Measurements from ENCODE around the gene KIR2DL3.
"Not testable (repeated sequence)": the region's sequence is repeated elsewhere in the genome, so short reads cannot be mapped to it uniquely, and the experiment has no call there.

Gene KIR2DL3

DNA sequence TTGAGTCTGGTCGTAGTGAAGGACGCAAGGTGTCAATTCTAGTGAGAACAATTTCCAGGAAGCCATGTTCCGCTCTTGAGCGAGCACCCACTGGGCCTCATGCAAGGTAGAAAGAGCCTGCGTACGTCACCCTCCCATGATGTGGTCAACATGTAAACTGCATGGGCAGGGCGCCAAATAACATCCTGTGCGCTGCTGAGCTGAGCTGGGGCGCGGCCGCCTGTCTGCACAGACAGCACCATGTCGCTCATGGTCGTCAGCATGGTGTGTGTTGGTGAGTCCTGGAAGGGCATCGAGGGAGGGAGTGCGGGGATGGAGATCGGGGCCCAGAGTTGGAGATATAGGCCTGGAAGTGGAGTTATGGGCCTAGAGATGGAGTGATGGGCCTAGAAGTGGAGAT, at the start of gene KIR2DL3:
TSS of gene KIR2DL3 (plus strand) at position 208 of the 400 bp plus-strand sequence. CDS start at position 241, 33 bp downstream.
- not testable (repeated sequence) for DNase-seq

DNA sequence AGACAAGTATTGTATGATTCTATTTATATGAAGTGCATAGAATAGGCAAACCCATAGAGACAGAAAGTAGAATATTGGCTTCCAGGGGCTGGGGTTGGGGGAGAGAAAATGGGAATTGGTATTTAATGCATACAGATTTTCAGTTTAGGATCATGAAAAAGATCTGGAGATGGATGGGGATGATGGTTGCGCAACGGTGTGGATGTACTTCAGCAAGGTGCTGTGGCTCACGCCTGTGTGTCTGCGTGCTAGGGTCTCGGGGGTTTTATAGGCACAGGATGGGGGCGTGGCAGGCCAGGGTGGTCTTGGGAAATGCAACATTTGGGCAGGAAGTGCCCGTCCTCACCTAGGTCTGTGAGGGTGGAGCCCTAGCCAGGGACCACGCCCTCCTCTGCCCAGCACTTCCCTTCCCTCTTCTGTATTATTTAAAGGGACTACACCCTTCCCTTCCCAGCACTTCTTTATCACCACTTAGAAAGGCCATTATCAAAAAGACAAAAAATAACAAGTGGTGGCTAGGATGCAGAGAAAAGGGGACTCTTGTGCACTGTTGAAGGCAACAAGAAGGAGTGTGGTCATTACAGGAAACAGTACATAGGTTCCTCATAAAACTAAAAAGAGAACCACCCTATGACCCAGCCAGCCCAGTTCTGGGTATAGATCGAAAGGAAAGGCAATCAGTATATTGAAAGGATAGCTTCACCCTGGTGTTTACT, 46.6 kb upstream of the KIR2DL3 start:
- DNase-seq: no peak

DNA sequence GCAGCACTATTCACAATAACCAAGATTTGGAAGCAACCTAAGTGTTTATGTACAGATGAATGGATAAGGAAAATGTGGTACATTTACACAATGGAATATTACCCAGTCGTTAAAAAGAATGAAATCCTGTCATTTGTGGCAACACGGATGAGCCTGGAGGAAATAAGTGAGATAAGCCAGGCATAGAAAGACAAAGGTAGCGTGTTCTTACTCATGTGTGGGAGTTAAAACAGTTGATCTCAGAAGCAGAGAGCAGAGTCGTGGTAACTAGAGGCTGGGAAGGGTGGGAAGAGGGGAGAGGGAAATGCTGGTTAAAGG, 46.1 kb upstream of the KIR2DL3 start:
- DNase-seq: no peak

DNA sequence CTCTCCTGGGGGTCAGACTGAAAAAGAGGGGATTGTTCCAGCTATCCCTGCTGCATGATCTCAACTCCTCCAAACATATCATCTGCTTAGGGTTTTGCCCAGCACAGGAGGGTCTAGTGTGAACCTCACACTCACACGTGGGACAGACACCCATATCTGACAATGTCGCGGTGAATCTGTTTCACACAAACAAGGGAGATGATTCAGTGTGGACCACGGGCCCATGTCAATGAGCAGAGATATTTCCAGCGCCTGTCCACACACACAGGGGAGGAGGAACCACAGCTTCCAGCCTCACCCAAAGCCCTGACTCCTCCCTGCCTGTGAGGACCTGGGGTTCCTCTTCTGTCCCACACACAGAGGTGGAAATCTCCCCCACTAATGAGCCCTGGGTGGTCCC, 43.7 kb upstream of the KIR2DL3 start:
- DNase-seq: no peak

DNA sequence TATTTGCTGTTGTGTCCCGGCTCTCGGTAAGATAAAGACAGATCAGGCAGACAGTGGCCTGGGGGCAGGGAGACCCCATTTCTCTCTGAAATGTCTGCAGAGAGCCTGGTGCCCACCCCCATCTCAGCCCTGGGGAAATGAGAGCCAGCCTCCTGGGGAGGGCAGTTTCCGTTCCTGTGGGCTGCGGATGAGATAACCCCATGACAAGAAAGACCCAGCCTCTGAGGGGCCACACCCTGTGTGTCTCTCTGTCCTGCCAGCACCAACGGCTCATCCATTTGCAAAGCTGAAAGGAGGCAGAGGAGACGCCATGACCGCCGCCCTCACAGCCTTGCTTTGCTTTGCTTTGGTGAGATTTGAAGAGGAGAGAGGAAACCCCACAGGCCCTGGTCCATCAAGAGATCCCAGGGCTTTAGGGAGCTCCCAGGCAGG, 42.2 kb upstream of the KIR2DL3 start:
- DNase-seq: peak; percentile 26

DNA sequence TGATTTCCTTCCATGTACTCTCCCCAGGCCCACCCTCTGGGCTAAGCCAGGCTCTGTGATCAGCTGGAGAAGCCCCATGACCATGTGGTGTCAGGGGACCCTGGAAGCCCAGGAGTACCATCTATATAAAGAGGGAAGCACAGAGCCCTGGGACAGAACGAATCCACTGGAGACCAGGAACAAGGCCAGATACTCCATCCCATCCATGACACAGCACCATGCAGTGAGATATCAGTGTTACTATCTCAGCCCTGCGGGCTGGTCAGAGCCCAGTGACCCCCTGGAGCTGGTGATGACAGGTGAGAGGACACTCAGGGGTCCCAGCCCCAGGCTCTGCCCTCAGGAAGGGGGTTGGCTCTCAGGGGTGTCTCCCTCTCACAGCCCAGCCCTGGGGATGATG, 41.5 kb upstream of the KIR2DL3 start:
- DNase-seq: no peak

DNA sequence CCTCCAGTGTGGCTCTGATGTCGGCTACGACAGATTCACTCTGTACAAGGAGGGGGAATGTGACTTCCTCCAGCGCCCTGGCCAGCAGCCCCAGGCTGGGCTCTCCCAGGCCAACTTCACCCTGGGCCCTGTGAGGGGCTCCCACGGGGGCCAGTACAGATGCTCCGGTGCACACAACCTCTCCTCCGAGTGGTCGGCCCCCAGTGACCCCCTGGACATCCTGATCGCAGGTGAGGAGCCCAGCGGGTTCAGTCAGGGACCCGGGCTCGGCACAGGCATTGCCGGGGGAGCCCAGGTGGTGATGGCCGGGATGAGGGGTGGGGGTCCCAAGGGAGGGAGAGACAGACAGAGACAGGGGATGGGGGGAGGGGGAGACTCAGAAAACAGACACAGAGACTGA, 40.6 kb upstream of the KIR2DL3 start:
- not testable (repeated sequence) for DNase-seq

DNA sequence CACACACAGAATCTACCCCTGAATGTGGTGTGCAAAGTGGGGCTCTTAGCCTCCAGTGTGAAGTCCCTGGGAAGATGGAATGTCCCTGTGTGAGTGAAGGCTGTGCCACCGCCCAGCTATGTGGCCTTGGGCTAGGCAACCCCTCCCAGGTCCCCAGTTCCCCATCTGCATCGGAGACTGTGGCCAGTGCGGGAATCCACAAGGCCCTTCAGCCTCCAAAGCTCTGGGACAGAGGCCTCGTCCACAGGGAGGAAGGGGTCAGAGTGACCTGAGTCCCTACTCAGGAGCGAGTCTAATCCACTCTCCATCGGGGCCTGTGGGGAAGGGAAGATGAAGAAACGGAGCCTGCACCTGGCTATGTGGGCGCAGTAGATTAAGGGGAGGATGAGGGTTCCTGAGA, 33.4 kb upstream of the KIR2DL3 start:
- DNase-seq: no peak

DNA sequence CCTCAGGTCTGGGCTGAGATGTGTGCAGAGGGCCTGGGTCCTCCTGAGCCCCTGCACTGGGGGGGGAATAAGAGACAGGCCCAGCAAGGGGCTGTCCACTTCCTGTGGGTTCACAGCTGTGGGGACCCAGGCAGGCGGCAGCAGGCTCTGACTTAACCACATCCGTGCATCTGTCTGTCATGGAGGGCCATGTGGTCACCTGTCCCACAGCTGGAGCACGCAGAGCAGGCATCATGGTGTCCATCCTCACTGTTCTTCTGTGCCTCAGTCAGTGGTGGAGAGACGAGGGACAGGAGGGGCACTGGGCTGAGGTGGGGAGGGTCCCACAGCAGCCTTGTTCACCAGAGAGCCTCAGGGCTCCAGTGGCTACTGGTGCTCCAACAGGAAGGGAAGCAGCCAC, 30.4 kb upstream of the KIR2DL3 start:
- DNase-seq: no peak

DNA sequence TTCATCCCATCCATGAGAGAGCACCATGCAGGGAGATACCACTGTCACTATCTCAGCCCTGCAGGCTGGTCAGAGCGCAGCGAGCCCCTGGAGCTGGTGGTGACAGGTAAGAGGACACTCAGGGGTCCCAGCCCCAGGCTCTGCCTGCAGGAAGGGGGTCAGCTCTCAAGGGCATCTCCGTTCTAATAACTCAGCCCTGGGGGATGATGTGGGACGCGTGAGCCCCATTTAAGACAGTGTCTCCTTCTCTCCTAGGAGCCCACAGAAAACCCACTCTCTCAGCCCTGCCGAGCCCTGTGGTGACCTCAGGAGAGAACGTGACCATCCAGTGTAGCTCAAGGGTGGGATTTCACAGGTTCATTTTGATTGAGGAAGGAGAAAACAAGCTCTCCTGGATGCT, 29.5 kb upstream of the KIR2DL3 start:
- DNase-seq: no peak

DNA sequence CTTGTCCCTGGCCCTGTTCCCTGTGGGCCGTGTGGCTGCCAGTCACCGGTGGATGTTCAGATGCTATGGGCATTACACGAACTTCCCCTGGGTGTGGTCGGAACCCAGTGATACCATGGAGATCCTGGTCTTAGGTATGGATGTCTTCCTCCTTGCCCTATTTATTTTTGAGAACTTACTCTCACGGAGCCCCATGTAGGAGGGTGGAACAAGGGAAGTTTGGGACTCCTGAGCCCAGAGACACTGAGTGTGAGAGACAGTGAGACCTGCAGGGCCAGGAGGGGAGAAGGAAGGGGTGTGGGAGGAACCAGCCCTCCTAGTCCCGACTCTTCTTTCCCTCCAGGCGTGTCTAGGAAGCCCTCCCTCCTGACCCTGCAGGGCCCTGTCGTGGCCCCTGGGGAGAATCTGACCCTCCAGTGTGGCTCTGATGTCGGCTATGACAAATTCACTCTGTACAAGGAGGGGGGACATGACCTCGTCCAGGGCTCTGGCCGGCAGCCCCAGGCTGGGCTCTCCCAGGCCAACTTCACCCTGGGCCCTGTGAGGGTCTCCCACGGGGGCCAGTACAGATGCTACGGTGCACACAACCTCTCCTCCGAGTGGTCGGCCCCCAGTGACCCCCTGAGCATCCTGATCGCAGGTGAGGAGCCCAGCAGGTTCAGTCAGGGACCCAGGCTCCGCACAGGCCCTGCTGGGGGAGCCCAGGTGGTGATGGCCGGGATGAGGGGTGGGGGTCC, 28.9 kb upstream of the KIR2DL3 start:
- no peak for DNase-seq

DNA sequence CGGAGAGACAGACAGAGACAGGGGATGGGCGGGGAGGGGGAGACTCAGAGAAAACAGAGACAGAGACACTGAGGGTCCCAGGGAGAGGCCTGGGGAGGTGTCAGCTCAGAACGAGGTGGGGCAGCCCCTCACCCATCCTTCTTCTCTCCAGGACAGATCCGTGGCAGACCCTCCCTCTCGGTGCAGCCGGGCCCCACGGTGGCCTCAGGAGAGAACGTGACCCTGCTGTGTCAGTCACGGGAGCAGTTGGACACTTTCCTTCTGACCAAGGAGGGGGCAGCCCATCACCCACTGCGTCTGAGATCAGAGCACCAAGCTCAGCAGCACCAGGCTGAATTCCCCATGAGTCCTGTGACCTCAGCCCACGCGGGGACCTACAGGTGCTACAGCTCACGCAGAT, 28.4 kb upstream of the KIR2DL3 start:
- not testable (repeated sequence) for DNase-seq

DNA sequence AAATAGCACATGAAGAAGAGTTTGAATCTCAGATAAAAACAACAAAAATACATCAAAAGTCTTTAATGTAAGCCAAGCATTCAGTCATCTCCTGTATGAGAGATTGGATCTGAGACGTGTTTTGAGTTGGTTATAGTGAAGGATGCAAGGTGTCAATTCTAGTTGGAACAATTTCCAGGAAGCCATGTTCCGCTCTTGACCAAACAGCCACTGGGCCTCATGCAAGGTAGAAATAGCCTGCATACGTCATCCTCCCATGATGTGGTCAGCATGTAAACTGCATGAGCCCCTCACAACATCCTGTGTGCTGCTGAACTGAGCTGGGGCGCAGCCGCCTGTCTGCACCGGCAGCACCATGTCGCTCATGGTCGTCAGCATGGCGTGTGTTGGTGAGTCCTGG, 14.2 kb upstream of the KIR2DL3 start, which contains the start of gene KIR3DL3:
TSS of gene KIR3DL3 (plus strand) at position 301 of the 400 bp plus-strand sequence. CDS start at position 356, 55 bp downstream.
- no peak for DNase-seq

DNA sequence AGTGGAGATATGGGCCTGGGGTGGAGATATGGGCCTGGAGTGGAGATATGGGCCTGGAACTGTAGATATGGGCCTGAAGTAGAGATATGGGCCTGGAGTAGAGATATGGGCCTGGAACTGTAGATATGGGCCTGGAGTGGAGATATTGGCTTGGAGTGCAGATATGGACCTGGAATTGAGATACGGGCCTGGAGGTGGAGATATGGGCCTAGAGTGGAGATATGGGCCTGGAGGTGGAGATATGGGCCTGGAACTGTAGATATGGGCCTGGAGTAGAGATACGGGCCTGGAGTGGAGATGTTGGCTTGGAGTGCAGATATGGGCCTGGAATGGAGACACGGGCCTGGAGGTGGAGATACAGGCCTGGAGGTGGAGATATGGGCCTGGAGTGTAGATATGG, 13.7 kb upstream of the KIR2DL3 start:
- DNase-seq: no peak

DNA sequence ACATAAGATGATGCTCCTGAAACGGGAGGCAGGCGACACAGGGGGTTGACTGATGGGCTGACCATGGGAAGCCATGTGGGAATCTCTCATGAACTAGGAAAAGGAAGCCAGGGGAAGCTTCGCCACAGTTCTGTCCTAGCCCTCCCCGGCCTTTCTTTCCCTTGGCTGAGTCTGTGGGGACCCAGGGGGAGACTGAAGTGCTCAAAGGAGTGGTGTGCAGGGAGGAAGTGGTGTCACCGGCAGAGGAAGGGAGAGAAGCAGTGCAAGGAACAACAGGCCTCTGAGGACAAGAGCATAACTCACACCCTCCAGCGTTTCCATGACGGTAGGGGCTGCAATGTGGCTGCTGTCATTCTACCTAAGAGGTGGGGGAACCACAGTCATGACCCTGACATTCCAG, 13.0 kb upstream of the KIR2DL3 start:
- DNase-seq: no peak

DNA sequence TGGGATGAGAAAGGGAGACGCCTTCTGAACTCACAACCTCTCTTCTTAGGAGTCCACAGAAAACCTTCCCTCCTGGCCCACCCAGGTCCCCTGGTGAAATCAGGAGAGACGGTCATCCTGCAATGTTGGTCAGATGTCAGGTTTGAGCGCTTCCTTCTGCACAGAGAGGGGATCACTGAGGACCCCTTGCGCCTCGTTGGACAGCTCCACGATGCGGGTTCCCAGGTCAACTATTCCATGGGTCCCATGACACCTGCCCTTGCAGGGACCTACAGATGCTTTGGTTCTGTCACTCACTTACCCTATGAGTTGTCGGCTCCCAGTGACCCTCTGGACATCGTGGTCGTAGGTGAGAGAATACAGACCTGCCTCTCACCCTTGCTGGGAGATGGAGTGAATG, 10.8 kb upstream of the KIR2DL3 start:
- DNase-seq: no peak

DNA sequence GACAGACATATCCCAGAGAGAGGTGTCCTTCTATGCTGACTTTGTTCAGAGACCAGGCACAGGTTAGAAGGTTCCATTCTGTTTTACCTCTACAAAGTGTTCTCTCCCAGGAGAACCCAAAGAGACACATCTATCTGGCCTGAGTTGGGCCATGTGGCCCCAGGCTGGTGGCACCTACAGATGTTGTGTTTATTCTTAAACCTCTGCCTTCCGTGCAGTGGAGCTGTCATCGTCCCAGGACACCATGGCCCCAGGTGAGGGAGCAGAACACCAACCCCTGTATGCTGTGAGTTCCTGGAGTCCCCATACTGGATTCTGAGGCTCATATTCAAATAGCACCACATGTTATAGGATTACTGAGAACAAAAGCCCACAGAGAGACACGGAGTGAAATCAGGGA, 10.1 kb upstream of the KIR2DL3 start:
- no peak for DNase-seq

DNA sequence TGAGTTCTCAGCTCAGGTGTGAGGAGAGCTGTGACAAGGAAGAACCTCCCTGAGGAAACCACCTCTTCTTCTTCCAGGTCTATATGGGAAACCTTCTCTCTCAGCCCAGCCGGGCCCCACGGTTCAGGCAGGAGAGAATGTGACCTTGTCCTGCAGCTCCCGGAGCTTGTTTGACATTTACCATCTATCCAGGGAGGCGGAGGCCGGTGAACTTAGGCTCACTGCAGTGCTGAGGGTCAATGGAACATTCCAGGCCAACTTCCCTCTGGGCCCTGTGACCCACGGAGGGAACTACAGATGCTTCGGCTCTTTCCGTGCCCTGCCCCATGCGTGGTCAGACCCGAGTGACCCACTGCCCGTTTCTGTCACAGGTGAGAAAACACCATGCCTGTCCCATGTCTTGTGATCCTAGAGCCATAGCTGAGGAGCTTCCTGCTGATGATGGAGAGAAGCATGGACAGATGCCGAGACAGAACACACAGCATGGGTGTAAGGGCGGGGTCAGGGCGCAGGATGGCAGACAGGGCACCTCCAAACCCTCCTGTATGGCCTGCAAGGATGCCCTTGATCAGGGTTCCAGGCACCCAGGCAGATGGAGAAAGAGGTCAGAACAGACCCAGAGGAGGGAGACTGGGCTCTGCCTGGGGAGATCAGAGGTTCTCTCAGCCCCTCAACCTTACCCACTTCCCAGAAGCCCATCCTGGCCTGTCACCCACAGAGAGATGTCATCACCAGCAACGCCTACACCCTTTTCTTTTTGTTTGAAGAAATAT, 8.7 kb upstream of the KIR2DL3 start:
- DNase-seq: no peak

DNA sequence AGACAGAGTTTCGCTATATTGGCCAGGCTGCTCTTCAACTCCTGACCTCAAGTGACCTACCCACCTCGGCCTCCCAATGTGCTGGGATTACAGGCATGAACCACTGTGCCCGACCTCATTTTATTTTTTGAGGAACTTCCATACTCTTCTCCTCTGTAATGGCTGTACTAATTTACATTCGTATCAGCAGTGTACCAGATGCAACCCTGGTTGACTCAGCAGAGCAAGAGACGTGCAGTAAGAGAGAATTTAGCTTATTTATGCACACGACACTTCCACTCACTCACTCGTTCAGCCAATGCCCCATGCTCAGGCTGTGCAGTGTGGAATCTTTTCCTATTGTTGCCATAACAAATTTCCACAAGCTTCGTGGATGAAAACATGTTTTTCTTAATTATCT, 7.1 kb upstream of the KIR2DL3 start:
- no peak for DNase-seq

DNA sequence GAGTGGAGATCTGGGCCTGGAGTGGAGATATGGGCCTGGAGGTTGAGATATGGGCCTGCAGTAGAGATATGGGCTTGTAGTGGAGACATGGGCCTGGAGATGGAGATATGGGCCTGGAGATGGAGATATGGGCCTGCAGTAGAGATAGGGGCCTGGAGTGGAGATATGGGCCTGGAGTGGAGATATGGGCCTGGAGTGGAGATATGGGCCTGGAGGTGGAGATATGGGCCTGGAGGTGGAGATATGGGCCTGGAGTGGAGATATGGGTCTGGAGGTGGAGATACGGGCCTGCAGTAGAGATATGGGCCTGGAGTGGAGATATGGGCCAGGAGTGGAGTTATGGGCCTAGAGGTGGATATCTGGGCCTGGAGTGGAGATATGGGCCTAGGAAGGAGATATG, 402 bp downstream of the KIR2DL3 start:
- DNase-seq: no peak

DNA sequence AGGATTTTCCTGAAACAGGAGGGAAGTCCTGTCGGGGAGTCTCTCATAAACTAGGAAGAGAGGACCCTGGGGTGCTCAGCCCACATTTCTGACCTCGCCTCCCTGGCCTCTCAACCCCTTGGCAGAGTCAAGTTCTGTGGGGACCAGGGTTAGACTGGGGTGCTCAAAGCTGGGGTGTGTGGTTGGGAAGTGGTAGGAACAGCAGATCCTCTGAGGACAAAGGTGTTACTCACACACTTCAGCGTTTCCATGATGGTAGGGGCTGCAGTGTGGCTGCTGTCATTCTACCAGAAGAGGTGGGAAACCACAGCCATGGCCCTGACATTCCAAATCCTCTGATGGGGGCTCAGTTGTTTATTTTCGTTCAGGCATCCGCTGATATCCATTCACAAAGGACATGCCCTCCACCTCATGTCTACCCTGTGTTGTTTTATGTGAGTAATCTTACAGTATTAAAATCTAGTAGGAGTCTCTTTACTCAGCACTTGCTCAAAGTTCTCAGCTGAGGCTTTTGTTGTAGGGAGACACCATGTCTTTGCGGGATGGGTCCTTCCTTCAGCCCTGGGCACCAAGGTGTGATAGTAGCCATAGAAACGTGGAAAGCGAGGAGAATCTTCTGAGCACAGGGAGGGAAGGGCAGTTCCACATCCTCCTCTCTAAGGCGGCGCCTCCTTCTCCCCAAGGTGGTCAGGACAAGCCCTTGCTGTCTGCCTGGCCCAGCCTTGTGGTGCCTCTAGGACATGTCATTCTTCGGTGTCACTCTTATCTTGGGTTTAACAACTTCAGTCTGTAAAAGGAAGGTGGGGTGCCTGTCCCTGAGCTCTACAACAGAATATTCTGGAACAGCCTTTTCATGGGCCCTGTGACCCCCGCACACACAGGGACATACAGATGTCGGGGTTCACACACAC, 1.5 kb downstream of the KIR2DL3 start:
- DNase-seq: no peak

DNA sequence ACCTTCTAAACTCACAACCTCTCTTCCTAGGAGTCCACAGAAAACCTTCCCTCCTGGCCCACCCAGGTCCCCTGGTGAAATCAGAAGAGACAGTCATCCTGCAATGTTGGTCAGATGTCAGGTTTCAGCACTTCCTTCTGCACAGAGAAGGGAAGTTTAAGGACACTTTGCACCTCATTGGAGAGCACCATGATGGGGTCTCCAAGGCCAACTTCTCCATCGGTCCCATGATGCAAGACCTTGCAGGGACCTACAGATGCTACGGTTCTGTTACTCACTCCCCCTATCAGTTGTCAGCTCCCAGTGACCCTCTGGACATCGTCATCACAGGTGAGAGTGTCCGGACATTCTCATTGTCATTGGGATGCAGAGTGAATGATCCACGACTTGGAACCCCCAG, 3.6 kb downstream of the KIR2DL3 start:
- not testable (repeated sequence) for DNase-seq

DNA sequence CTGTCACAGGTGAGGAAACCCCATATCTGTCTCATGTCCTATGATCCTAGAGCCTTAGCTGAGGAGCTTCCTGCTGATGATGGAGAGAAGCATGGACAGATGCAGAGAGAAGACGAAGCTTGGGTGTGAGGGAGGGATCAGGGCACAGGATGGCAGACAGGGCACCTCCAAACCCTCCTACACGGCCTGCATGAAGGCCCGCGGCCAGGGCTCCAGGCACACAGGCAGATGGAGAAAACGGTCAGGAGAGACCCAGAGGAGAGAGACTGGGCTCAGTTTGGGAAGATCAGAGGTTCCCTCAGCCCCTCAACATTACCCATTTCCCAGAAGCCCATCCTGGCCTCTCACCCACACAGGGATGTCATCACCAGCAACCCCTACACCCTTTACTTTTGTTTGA, 5.8 kb downstream of the KIR2DL3 start:
- DNase-seq: not testable (repeated sequence)
